ENCODE measurements around the gene IGFBP6.
A peak's percentile ranks its signal among the peaks of the same experiment; 100 is the strongest.
"Not testable (repeated sequence)": the region's sequence is repeated elsewhere in the genome, so short reads cannot be mapped to it uniquely, and the experiment has no call there.

The IGFBP6 gene

GRCh38 chr12:53071591-53072551 is 25.6 kb upstream of the IGFBP6 start:
- no peak for DNase-seq

- no peak for DNase-seq
These were observed 23.6 kb upstream of the IGFBP6 start for GRCh38 chr12:53073881-53074280.

GRCh38 chr12:53074283-53074998 is 23.0 kb upstream of the IGFBP6 start:
- no peak for DNase-seq

- no peak for DNase-seq
These were observed 22.5 kb upstream of the IGFBP6 start for GRCh38 chr12:53074999-53075370.

- no peak for DNase-seq
These were observed 21.0 kb upstream of the IGFBP6 start for GRCh38 chr12:53076461-53076860.

- no peak for DNase-seq
These were observed 20.4 kb upstream of the IGFBP6 start for GRCh38 chr12:53077030-53077429.

GRCh38 chr12:53078425-53079225 is 18.8 kb upstream of the IGFBP6 start:
- DNase-seq: peak; percentile 47

- DNase-seq: peak; percentile 96
These were observed 18.0 kb upstream of the IGFBP6 start, which contains the start of gene SPRYD3 for GRCh38 chr12:53079226-53080117. TSS of gene SPRYD3 (minus strand) at chr12:53079390. CDS start at chr12:53079333, 57 bp downstream.

- DNase-seq: no peak
These were observed 14.8 kb upstream of the IGFBP6 start for GRCh38 chr12:53082637-53083175.

- DNase-seq: no peak
These were observed 11.1 kb upstream of the IGFBP6 start for GRCh38 chr12:53086361-53086760.

GRCh38 chr12:53090105-53090504 is 7.4 kb upstream of the IGFBP6 start:
- no peak for DNase-seq

- no peak for DNase-seq
These were observed 6.9 kb upstream of the IGFBP6 start for GRCh38 chr12:53090554-53090953.

- no peak for DNase-seq
These were observed 5.7 kb upstream of the IGFBP6 start for GRCh38 chr12:53091756-53092155.

GRCh38 chr12:53093777-53094393 is 3.6 kb upstream of the IGFBP6 start:
- DNase-seq: no peak

GRCh38 chr12:53094394-53094787 is 3.1 kb upstream of the IGFBP6 start:
- DNase-seq: no peak

- DNase-seq: not testable (repeated sequence)
These were observed 2.5 kb upstream of the IGFBP6 start for GRCh38 chr12:53094796-53095595.

- DNase-seq: not testable (repeated sequence)
These were observed 1.9 kb upstream of the IGFBP6 start for GRCh38 chr12:53095596-53095895.

GRCh38 chr12:53096089-53096741 is 1.3 kb upstream of the IGFBP6 start:
- no peak for DNase-seq

GRCh38 chr12:53096759-53097158 is 708 bp upstream of the IGFBP6 start:
- DNase-seq: no peak

GRCh38 chr12:53097207-53097563 is 282 bp upstream of the IGFBP6 start:
- DNase-seq: no peak

All from central memory CD4-positive, alpha-beta T cell (primary cell).